HK-2 (cell line): ENCODE results near the gene SKAP1.

Experiments used
- DNase-seq: peaks from one replicate; pipeline ENCODE4 v3.0.0-alpha.2; 2018; ENCODE audit not compliant: unreplicated experiment

The SKAP1 gene

GRCh38 chr17:48148029-48148770 is 281.8 kb downstream of the SKAP1 start:
- DNase-seq = no peak

GRCh38 chr17:48144976-48145798 is 284.8 kb downstream of the SKAP1 start:
- DNase-seq = no peak

- DNase-seq = no peak
These were observed 285.8 kb downstream of the SKAP1 start for GRCh38 chr17:48144231-48144630.

GRCh38 chr17:48143629-48144028 is 286.4 kb downstream of the SKAP1 start:
- DNase-seq = no peak

- no peak for DNase-seq
These were observed 290.1 kb downstream of the SKAP1 start for GRCh38 chr17:48139944-48140343.

GRCh38 chr17:48137656-48138055 is 292.4 kb downstream of the SKAP1 start:
- DNase-seq = no peak

- no peak for DNase-seq
These were observed 295.0 kb downstream of the SKAP1 start for GRCh38 chr17:48134912-48135480.

GRCh38 chr17:48132385-48132784 is 297.6 kb downstream of the SKAP1 start:
- no peak for DNase-seq

- peak; percentile 30 for DNase-seq
These were observed 298.7 kb downstream of the SKAP1 start for GRCh38 chr17:48131216-48131824.

- no peak for DNase-seq
These were observed 300.0 kb downstream of the SKAP1 start for GRCh38 chr17:48129981-48130380.

GRCh38 chr17:48128400-48128799 is 301.6 kb downstream of the SKAP1 start:
- no peak for DNase-seq

- peak; percentile 78 for DNase-seq
These were observed 302.5 kb downstream of the SKAP1 start for GRCh38 chr17:48127371-48128051.

- DNase-seq = no peak
These were observed 303.5 kb downstream of the SKAP1 start for GRCh38 chr17:48126532-48126850.

- no peak for DNase-seq
These were observed 304.0 kb downstream of the SKAP1 start for GRCh38 chr17:48125829-48126531.

- no peak for DNase-seq
These were observed 306.1 kb downstream of the SKAP1 start for GRCh38 chr17:48123776-48124388.

- no peak for DNase-seq
These were observed 306.9 kb downstream of the SKAP1 start for GRCh38 chr17:48123111-48123510.

- no peak for DNase-seq
These were observed 307.4 kb downstream of the SKAP1 start for GRCh38 chr17:48122665-48123045.

- no peak for DNase-seq
These were observed 307.9 kb downstream of the SKAP1 start for GRCh38 chr17:48121923-48122664.

GRCh38 chr17:48113201-48113676 is 316.8 kb downstream of the SKAP1 start:
- DNase-seq = no peak

GRCh38 chr17:48111937-48112241 is 318.1 kb downstream of the SKAP1 start:
- DNase-seq = no peak
